ENCODE data around the gene DHX8. TPM values are rescaled to one million over a fixed set of nuclear protein-coding genes. Genes with fewer than 3 reads are reported as not detected.
"Not testable (repeated sequence)": the region's sequence is repeated elsewhere in the genome, so short reads cannot be mapped to it uniquely, and the experiment has no call there.

The DHX8 gene
- total RNA-seq, 2 donors from 2014 or later = 37.2 to 43.6 TPM

- DNase-seq (ENCODE audit: low spot score) = no peak
- Histone ChIP-seq H3K9me3 (no peaks in the 10 kb centered on the region), H3K36me3 (no peaks in the 10 kb centered on the region), H3K4me1 (ENCODE audit: control insufficient read depth in 1 of 2, low read depth in 2 of 2) (no peaks in the 10 kb centered on the region), H3K27ac (no peak overlapping the region), H3K4me3 (no peak overlapping the region), H3K27me3 (replicated peaks; ENCODE audit: insufficient read depth) (no peaks in the 10 kb centered on the region)
- TF ChIP-seq, protein P1, sequence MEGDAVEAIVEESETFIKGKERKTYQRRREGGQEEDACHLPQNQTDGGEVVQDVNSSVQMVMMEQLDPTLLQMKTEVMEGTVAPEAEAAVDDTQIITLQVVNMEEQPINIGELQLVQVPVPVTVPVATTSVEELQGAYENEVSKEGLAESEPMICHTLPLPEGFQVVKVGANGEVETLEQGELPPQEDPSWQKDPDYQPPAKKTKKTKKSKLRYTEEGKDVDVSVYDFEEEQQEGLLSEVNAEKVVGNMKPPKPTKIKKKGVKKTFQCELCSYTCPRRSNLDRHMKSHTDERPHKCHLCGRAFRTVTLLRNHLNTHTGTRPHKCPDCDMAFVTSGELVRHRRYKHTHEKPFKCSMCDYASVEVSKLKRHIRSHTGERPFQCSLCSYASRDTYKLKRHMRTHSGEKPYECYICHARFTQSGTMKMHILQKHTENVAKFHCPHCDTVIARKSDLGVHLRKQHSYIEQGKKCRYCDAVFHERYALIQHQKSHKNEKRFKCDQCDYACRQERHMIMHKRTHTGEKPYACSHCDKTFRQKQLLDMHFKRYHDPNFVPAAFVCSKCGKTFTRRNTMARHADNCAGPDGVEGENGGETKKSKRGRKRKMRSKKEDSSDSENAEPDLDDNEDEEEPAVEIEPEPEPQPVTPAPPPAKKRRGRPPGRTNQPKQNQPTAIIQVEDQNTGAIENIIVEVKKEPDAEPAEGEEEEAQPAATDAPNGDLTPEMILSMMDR (IDR thresholded peaks at IDR 0.05) = no peak
- no peak for ATAC-seq (ENCODE audit: insufficient number of reproducible peaks, low FRiP score, low read depth)
These were observed 14.6 kb upstream of the DHX8 start for GRCh38 chr17:43469145-43469544.

- no peaks in the 10 kb centered on the region for H3K9me3 ChIP-seq
- no peaks in the 10 kb centered on the region for H3K27me3 ChIP-seq (replicated peaks; ENCODE audit: insufficient read depth)
- H3K4me3 ChIP-seq = no peak overlapping the region
- H3K4me1 ChIP-seq (ENCODE audit: control insufficient read depth in 1 of 2, low read depth in 2 of 2) = no peaks in the 10 kb centered on the region
- TF ChIP-seq, protein P1 (IDR thresholded peaks at IDR 0.05) = no peak
- no peak overlapping the region for H3K27ac ChIP-seq
- H3K36me3 ChIP-seq = no peaks in the 10 kb centered on the region
- ATAC-seq (ENCODE audit: insufficient number of reproducible peaks, low FRiP score, low read depth) (no peak), DNase-seq (ENCODE audit: low spot score) (no peak)
These were observed 12.1 kb upstream of the DHX8 start for GRCh38 chr17:43471585-43472160.

GRCh38 chr17:43475494-43476089 lies 8.2 kb upstream of the DHX8 start:
- no peak for DNase-seq (ENCODE audit: low spot score)
- no peak for ATAC-seq (ENCODE audit: insufficient number of reproducible peaks, low FRiP score, low read depth)
- Histone ChIP-seq H3K27me3 (replicated peaks; ENCODE audit: insufficient read depth) (no peaks in the 10 kb centered on the region), H3K27ac (no peak overlapping the region), H3K4me1 (ENCODE audit: control insufficient read depth in 1 of 2, low read depth in 2 of 2) (no peaks in the 10 kb centered on the region), H3K36me3 (no peaks in the 10 kb centered on the region), H3K9me3 (no peaks in the 10 kb centered on the region), H3K4me3 (no peak overlapping the region)
- TF ChIP-seq, protein P1 (IDR thresholded peaks at IDR 0.05) = no peak

DNA sequence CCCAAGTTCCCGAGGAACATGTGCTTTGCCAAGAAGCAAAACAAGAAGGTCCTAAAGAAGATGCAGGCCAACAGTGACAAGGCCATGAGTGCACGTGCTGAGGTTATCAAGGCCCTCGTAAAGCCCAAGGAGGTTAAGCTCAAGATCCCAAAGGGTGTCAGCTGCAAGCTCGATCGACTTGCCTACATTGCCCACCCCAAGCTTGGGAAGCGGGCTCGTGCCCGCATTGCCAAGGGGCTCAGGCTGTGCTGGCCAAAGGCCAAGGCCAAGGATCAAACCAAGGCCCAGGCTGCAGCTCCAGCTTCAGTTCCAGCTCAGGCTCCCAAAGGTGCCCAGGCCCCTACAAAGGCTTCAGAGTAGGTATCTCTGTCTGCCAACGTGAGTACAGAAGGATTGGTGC lies 7.5 kb upstream of the DHX8 start:
- not testable (repeated sequence) for H3K4me1 ChIP-seq (ENCODE audit: control insufficient read depth in 1 of 2, low read depth in 2 of 2); H3K36me3 ChIP-seq; ATAC-seq (ENCODE audit: insufficient number of reproducible peaks, low FRiP score, low read depth); H3K27ac ChIP-seq; H3K4me3 ChIP-seq; H3K27me3 ChIP-seq (replicated peaks; ENCODE audit: insufficient read depth); DNase-seq (ENCODE audit: low spot score); H3K9me3 ChIP-seq

GRCh38 chr17:43477832-43478634 lies 5.7 kb upstream of the DHX8 start:
- Histone ChIP-seq H3K27ac (no peak overlapping the region), H3K4me1 (ENCODE audit: control insufficient read depth in 1 of 2, low read depth in 2 of 2) (peaks cover 0 to 2% of the 10 kb centered on the region in 2 donors), H3K36me3 (no peaks in the 10 kb centered on the region), H3K9me3 (no peaks in the 10 kb centered on the region), H3K4me3 (no peak overlapping the region), H3K27me3 (replicated peaks; ENCODE audit: insufficient read depth) (no peaks in the 10 kb centered on the region)
- TF ChIP-seq, protein P1 (IDR thresholded peaks at IDR 0.05) = no peak
- no peak for DNase-seq (ENCODE audit: low spot score)
- no peak for ATAC-seq (ENCODE audit: insufficient number of reproducible peaks, low FRiP score, low read depth)
